Fibroblast of the aortic adventitia (primary cell): ENCODE results near the gene RGL1. TPM values are rescaled to one million over a fixed set of nuclear protein-coding genes. Genes with fewer than 3 reads are reported as not detected.

ENCODE experiments used
- DNase-seq: peaks from one replicate; pipeline ENCODE4 v3.0.0-alpha.2; 2010; ENCODE audit warnings: low read depth
- H3K4me3 ChIP-seq: 2 replicates; pipeline ENCODE4 v1.5.1; 2011; ENCODE audit warnings: low read depth, mild to moderate bottlenecking, control low read depth, low read length, moderate library complexity
- CTCF ChIP-seq: IDR thresholded peaks from 2 replicates; pipeline ENCODE4 v1.5.1; 2011; ENCODE audit warnings: mild to moderate bottlenecking, low read length, control low read depth, inconsistent platforms; ENCODE audit not compliant: insufficient read depth
- total RNA-seq: library from RNA; depleted of rRNA; stranded (reverse); fragments of >200 nt; gene quantifications from 2 replicates; pipeline ENCODE4 v1.2.3, GENCODE V29; 2012; ENCODE audit warnings: low replicate concordance

Gene RGL1
- total RNA-seq, 1 donor, result 55.1 TPM

GRCh38 chr1:183841550-183841949 is 36.6 kb downstream of the RGL1 start:
- no peak overlapping the region for H3K4me3 ChIP-seq
- no peak for DNase-seq
- TF ChIP-seq CTCF, result no peak

GRCh38 chr1:183841950-183842794 is 37.3 kb downstream of the RGL1 start:
- peak; percentile 99 for DNase-seq
- H3K4me3 ChIP-seq, result no peak overlapping the region
- TF ChIP-seq CTCF, result no peak

GRCh38 chr1:183842795-183843144 is 37.9 kb downstream of the RGL1 start:
- no peak overlapping the region for H3K4me3 ChIP-seq
- no peak for TF ChIP-seq CTCF
- DNase-seq, result no peak

- no peak overlapping the region for H3K4me3 ChIP-seq
- TF ChIP-seq CTCF, result no peak
- DNase-seq, result no peak
These were observed 39.9 kb downstream of the RGL1 start for GRCh38 chr1:183844806-183845205.

GRCh38 chr1:183845681-183846080 is 40.8 kb downstream of the RGL1 start:
- no peak overlapping the region for H3K4me3 ChIP-seq
- no peak for TF ChIP-seq CTCF
- DNase-seq, result peak; percentile 68

GRCh38 chr1:183847641-183848040 is 42.7 kb downstream of the RGL1 start:
- no peak for DNase-seq
- H3K4me3 ChIP-seq, result no peak overlapping the region
- no peak for TF ChIP-seq CTCF

- TF ChIP-seq CTCF, result no peak
- DNase-seq, result no peak
These were observed 45.9 kb downstream of the RGL1 start for GRCh38 chr1:183850852-183851251.

More at GRCh38 chr1:183850852-183851251, 45.9 kb downstream of the RGL1 start:
- no peak overlapping the region for H3K4me3 ChIP-seq
